ENCODE data around the gene SEPHS1. TPM values are rescaled to one million over a fixed set of nuclear protein-coding genes. Genes with fewer than 3 reads are reported as not detected.

Gene SEPHS1
- total and polyA plus RNA-seq, 7 experiments from 2014 or later: 15.5 to 57.3 (median 29.7) TPM

Other genes starting within 250 kb of the SEPHS1 start
- gene OPTN, start 248.1 kb downstream of the SEPHS1 start, total RNA-seq: 100 to 1,000 TPM in 1 of 5 experiments, 10 to 100 TPM in 4; 59.3 to 146 (median 60.0) TPM
- gene OPTN, start 248.1 kb downstream of the SEPHS1 start, polyA plus RNA-seq: 10 to 100 TPM; 34.3 to 45.9 TPM
- gene MCM10, start 186.7 kb downstream of the SEPHS1 start, total RNA-seq: 10 to 100 TPM in 1 of 5 experiments, under 1 TPM in 4; 0.08 to 41.8 (median 0.42) TPM
- under 1 TPM in 1 of 2 donors, not detected in 1; 0.13 TPM for gene MCM10, start 186.7 kb downstream of the SEPHS1 start, polyA plus RNA-seq
- not detected for gene UCMA, start 113.9 kb downstream of the SEPHS1 start, total RNA-seq
- not detected for gene UCMA, start 113.9 kb downstream of the SEPHS1 start, polyA plus RNA-seq
- 10 to 100 TPM; 11.2 to 17.7 (median 13.2) TPM for gene PHYH, start 48.2 kb downstream of the SEPHS1 start, total RNA-seq
- 10 to 100 TPM; 14.6 to 19.9 TPM for gene PHYH, start 48.2 kb downstream of the SEPHS1 start, polyA plus RNA-seq
- gene BEND7, start 180.7 kb upstream of the SEPHS1 start, total RNA-seq: under 1 TPM in 1 of 5 experiments, not detected in 4; 0.17 TPM
- not detected for gene BEND7, start 180.7 kb upstream of the SEPHS1 start, polyA plus RNA-seq
- 10 to 100 TPM; 20.2 to 30.0 (median 27.0) TPM for gene PRPF18, start 238.7 kb upstream of the SEPHS1 start, total RNA-seq
- 10 to 100 TPM; 41.0 to 42.8 TPM for gene PRPF18, start 238.7 kb upstream of the SEPHS1 start, polyA plus RNA-seq

All from naive thymus-derived CD4-positive, alpha-beta T cell (primary cell).